SU-DHL-6 (cell line): ENCODE results near the gene APLN.

Source experiments
- H2AFZ ChIP-seq: fragments of 200-600 bp; sonication (generic); 2 replicates; pipeline ENCODE4 v1.6.1; 2014; ENCODE audit warnings: low read depth, mild to moderate bottlenecking, moderate library complexity, mixed read lengths, antibody characterized with exemption, low read length; ENCODE audit not compliant: severe bottlenecking
- H3F3A ChIP-seq: fragments of 200-600 bp; shearing (Covaris generic); 2 replicates; pipeline ENCODE4 v1.6.0; 2016; ENCODE audit warnings: antibody characterized with exemption, mild to moderate bottlenecking; ENCODE audit not compliant: insufficient read depth
- H3K27ac ChIP-seq: fragments of 200-600 bp; sonication (generic); 2 replicates; pipeline ENCODE4 v1.5.1; 2016; ENCODE audit warnings: low read depth, mild to moderate bottlenecking, low read length, moderate library complexity, mixed read lengths
- H3K27me3 ChIP-seq: fragments of 200-600 bp; sonication (generic), shearing (Covaris generic); 2 replicates; pipeline ENCODE4 v1.6.0; 2014; ENCODE audit warnings: mild to moderate bottlenecking, low read length
- H3K36me3 ChIP-seq: fragments of 200-600 bp; sonication (generic); 2 replicates; pipeline ENCODE4 v1.6.1; 2014; ENCODE audit warnings: mild to moderate bottlenecking, low read length, mixed read lengths
- H3K4me2 ChIP-seq: fragments of 300-600, 200-600 bp; shearing (Covaris generic), sonication (generic); 2 replicates; pipeline ENCODE4 v1.6.0; 2014; ENCODE audit warnings: low read length, low read depth, mild to moderate bottlenecking; ENCODE audit not compliant: poor library complexity, severe bottlenecking
- H3K4me3 ChIP-seq: fragments of 200-600 bp; sonication (generic); 2 replicates; pipeline ENCODE4 v1.5.1; 2014; ENCODE audit warnings: antibody characterized with exemption, low read length, mild to moderate bottlenecking, mixed read lengths; ENCODE audit not compliant: insufficient read depth, poor library complexity, severe bottlenecking
- H3K79me2 ChIP-seq: fragments of 200-600 bp; sonication (generic); 2 replicates; pipeline ENCODE4 v1.6.1; 2014; ENCODE audit warnings: mild to moderate bottlenecking, low read length, moderate library complexity; ENCODE audit not compliant: insufficient read depth
- H3K9ac ChIP-seq: fragments of 200-600 bp; sonication (generic); 2 replicates; pipeline ENCODE4 v1.7.0; 2014; ENCODE audit warnings: mild to moderate bottlenecking, low read length
- H3K9me2 ChIP-seq: fragments of 200-600 bp; sonication (generic); replicated peaks from 2 replicates; pipeline ENCODE4 v1.6.1; 2014; ENCODE audit warnings: low read length; ENCODE audit not compliant: insufficient read depth
- H3K9me3 ChIP-seq: fragments of 200-600 bp; sonication (generic); 2 replicates; pipeline ENCODE4 v1.6.1; 2014; ENCODE audit warnings: low read length, mixed read lengths; ENCODE audit not compliant: insufficient read depth
- H4K20me1 ChIP-seq: fragments of 200-600 bp; sonication (generic); 2 replicates; pipeline ENCODE4 v1.6.1; 2014; ENCODE audit warnings: low read depth, mild to moderate bottlenecking, antibody characterized with exemption, low read length, moderate library complexity, mixed read lengths
- EZH2phosphoT487 ChIP-seq: fragments of 200-600 bp; sonication (generic), shearing (Covaris generic); conservative IDR thresholded peaks from 2 replicates; pipeline ENCODE4 v1.6.1; 2018; ENCODE audit warnings: mild to moderate bottlenecking, antibody characterized with exemption, low read length, moderate library complexity, mixed read lengths
- TF ChIP-seq, protein P1 (sequence below): fragments of 200-600 bp; sonication (generic); IDR thresholded peaks from one replicate; pipeline ENCODE4 v1.5.1; 2017; ENCODE audit warnings: antibody characterized with exemption, mild to moderate bottlenecking, low read length, moderate library complexity; ENCODE audit not compliant: insufficient read depth, poor library complexity, severe bottlenecking

APLN gene

GRCh38 chrX:129647418-129648410 is 7.0 kb downstream of the APLN start:
- Histone ChIP-seq H3K4me3 (no peak overlapping the region), H3K9me3 (no peaks in the 10 kb centered on the region), H4K20me1 (no peaks in the 10 kb centered on the region), H3K9ac (no peak overlapping the region), H3K27me3 (no peaks in the 10 kb centered on the region), H3K79me2 (no peaks in the 10 kb centered on the region), H3K36me3 (no peaks in the 10 kb centered on the region), H3K9me2 (no peaks in the 10 kb centered on the region), H3K27ac (no peak overlapping the region), H2AFZ (no peak overlapping the region), H3F3A (no peaks in the 10 kb centered on the region), H3K4me2 (no peak overlapping the region)
- TF ChIP-seq, protein P1, sequence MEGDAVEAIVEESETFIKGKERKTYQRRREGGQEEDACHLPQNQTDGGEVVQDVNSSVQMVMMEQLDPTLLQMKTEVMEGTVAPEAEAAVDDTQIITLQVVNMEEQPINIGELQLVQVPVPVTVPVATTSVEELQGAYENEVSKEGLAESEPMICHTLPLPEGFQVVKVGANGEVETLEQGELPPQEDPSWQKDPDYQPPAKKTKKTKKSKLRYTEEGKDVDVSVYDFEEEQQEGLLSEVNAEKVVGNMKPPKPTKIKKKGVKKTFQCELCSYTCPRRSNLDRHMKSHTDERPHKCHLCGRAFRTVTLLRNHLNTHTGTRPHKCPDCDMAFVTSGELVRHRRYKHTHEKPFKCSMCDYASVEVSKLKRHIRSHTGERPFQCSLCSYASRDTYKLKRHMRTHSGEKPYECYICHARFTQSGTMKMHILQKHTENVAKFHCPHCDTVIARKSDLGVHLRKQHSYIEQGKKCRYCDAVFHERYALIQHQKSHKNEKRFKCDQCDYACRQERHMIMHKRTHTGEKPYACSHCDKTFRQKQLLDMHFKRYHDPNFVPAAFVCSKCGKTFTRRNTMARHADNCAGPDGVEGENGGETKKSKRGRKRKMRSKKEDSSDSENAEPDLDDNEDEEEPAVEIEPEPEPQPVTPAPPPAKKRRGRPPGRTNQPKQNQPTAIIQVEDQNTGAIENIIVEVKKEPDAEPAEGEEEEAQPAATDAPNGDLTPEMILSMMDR = no peak
- no peak for TF ChIP-seq EZH2phosphoT487

- Histone ChIP-seq H3F3A (no peaks in the 10 kb centered on the region), H3K9me2 (no peaks in the 10 kb centered on the region), H3K79me2 (no peaks in the 10 kb centered on the region), H3K9ac (no peak overlapping the region), H2AFZ (no peak overlapping the region), H3K4me3 (no peak overlapping the region), H3K36me3 (no peaks in the 10 kb centered on the region), H3K4me2 (no peak overlapping the region), H3K27ac (no peak overlapping the region), H3K27me3 (no peaks in the 10 kb centered on the region), H3K9me3 (no peaks in the 10 kb centered on the region), H4K20me1 (no peaks in the 10 kb centered on the region)
- no peak for TF ChIP-seq EZH2phosphoT487
- TF ChIP-seq, protein P1 = no peak
Measured at GRCh38 chrX:129646566-129647417, 8.0 kb downstream of the APLN start.

GRCh38 chrX:129642641-129643040 is 12.1 kb downstream of the APLN start:
- Histone ChIP-seq H3K36me3 (no peaks in the 10 kb centered on the region), H3K4me3 (no peak overlapping the region), H3K9me3 (no peaks in the 10 kb centered on the region), H3K9me2 (no peaks in the 10 kb centered on the region), H3K9ac (no peak overlapping the region), H3F3A (no peaks in the 10 kb centered on the region), H3K27ac (no peak overlapping the region), H3K79me2 (no peaks in the 10 kb centered on the region), H3K27me3 (no peaks in the 10 kb centered on the region), H2AFZ (no peak overlapping the region), H3K4me2 (no peak overlapping the region), H4K20me1 (no peaks in the 10 kb centered on the region)
- TF ChIP-seq EZH2phosphoT487 = no peak
- TF ChIP-seq, protein P1 = no peak
